ENCODE results near the gene IQCF5. TPM values are rescaled to one million over a fixed set of nuclear protein-coding genes. Genes with fewer than 3 reads are reported as not detected.

Gene IQCF5
- polyA plus RNA-seq, 1 of the 3 experiments (the other 2 are of a cell fraction) = not detected

DNA sequence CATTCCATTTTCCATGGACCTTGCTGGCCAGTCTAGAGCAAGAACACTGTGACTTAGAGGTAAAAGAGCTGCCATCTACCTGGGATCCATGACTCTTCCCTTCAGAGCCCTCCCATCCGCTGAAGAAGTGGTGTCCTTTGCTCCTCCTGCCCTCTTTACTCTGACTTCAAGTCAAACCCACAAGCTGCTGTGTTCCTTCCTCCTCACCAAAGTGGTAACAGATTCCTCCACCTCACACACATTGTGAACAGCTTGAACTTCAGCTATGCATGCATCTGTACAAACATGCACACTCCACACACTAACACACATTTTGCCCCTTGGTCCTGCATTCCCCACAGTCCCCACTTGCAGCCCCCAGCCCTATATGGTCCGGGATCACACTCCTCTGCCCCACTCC lies 990 bp downstream of the IQCF5 start:
- H3K27ac ChIP-seq (ENCODE audit: low read depth in 2 of 2, low read length in 1 of 2) = no peak overlapping the region
- H3K36me3 ChIP-seq (replicated peaks in 1 of 2; ENCODE audit: control insufficient read depth in 1 of 2, insufficient read depth in 2 of 2, low read length in 1 of 2) = no peaks in the 10 kb centered on the region
- no peak overlapping the region for H3K9ac ChIP-seq
- H3K27me3 ChIP-seq (ENCODE audit: insufficient read depth) = no peaks in the 10 kb centered on the region
- ChIA-PET CTCF (interaction anchor here (0.8 to 1.3 kb wide), 2 partner anchors 9 to 37 kb away, joined by 3 to 4 read pairs; no protein-coding TSS in a partner anchor), POLR2A (no interaction called here)
- H3K4me3 ChIP-seq (ENCODE audit: low read depth in 2 of 2, low read length in 1 of 2) = no peak overlapping the region
- TF ChIP-seq ELF1 (IDR thresholded peaks at IDR 0.05) (no peak), EZH2phosphoT487 (IDR thresholded peaks at IDR 0.05; ENCODE audit: borderline replicate concordance, low read depth) (no peak), RFX5 (IDR thresholded peaks at IDR 0.05; ENCODE audit: low read length) (no peak), YY1 (IDR thresholded peaks at IDR 0.05; ENCODE audit: low read depth) (no peak), JUND (IDR thresholded peaks at IDR 0.05) (no peak), SMC3 (IDR thresholded peaks at IDR 0.05; ENCODE audit: low read depth, low read length) (no peak), POLR2AphosphoS5 (IDR thresholded peaks at IDR 0.05; ENCODE audit: low read depth, low read length) (no peak)
- TF ChIP-seq, protein P1, sequence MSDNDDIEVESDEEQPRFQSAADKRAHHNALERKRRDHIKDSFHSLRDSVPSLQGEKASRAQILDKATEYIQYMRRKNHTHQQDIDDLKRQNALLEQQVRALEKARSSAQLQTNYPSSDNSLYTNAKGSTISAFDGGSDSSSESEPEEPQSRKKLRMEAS (IDR thresholded peaks at IDR 0.05; ENCODE audit: low read depth) = no peak
- TF ChIP-seq, protein P2, sequence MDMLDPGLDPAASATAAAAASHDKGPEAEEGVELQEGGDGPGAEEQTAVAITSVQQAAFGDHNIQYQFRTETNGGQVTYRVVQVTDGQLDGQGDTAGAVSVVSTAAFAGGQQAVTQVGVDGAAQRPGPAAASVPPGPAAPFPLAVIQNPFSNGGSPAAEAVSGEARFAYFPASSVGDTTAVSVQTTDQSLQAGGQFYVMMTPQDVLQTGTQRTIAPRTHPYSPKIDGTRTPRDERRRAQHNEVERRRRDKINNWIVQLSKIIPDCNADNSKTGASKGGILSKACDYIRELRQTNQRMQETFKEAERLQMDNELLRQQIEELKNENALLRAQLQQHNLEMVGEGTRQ (IDR thresholded peaks at IDR 0.05; ENCODE audit: borderline replicate concordance, low read depth, low read length) = no peak
- TF ChIP-seq, protein P3, sequence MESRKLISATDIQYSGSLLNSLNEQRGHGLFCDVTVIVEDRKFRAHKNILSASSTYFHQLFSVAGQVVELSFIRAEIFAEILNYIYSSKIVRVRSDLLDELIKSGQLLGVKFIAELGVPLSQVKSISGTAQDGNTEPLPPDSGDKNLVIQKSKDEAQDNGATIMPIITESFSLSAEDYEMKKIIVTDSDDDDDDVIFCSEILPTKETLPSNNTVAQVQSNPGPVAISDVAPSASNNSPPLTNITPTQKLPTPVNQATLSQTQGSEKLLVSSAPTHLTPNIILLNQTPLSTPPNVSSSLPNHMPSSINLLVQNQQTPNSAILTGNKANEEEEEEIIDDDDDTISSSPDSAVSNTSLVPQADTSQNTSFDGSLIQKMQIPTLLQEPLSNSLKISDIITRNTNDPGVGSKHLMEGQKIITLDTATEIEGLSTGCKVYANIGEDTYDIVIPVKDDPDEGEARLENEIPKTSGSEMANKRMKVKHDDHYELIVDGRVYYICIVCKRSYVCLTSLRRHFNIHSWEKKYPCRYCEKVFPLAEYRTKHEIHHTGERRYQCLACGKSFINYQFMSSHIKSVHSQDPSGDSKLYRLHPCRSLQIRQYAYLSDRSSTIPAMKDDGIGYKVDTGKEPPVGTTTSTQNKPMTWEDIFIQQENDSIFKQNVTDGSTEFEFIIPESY (IDR thresholded peaks at IDR 0.05; ENCODE audit: borderline replicate concordance, low read depth) = no peak
- TF ChIP-seq, protein P4, sequence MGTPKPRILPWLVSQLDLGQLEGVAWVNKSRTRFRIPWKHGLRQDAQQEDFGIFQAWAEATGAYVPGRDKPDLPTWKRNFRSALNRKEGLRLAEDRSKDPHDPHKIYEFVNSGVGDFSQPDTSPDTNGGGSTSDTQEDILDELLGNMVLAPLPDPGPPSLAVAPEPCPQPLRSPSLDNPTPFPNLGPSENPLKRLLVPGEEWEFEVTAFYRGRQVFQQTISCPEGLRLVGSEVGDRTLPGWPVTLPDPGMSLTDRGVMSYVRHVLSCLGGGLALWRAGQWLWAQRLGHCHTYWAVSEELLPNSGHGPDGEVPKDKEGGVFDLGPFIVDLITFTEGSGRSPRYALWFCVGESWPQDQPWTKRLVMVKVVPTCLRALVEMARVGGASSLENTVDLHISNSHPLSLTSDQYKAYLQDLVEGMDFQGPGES (IDR thresholded peaks at IDR 0.05; ENCODE audit: low read depth, low read length) = no peak
- TF ChIP-seq, protein P5, sequence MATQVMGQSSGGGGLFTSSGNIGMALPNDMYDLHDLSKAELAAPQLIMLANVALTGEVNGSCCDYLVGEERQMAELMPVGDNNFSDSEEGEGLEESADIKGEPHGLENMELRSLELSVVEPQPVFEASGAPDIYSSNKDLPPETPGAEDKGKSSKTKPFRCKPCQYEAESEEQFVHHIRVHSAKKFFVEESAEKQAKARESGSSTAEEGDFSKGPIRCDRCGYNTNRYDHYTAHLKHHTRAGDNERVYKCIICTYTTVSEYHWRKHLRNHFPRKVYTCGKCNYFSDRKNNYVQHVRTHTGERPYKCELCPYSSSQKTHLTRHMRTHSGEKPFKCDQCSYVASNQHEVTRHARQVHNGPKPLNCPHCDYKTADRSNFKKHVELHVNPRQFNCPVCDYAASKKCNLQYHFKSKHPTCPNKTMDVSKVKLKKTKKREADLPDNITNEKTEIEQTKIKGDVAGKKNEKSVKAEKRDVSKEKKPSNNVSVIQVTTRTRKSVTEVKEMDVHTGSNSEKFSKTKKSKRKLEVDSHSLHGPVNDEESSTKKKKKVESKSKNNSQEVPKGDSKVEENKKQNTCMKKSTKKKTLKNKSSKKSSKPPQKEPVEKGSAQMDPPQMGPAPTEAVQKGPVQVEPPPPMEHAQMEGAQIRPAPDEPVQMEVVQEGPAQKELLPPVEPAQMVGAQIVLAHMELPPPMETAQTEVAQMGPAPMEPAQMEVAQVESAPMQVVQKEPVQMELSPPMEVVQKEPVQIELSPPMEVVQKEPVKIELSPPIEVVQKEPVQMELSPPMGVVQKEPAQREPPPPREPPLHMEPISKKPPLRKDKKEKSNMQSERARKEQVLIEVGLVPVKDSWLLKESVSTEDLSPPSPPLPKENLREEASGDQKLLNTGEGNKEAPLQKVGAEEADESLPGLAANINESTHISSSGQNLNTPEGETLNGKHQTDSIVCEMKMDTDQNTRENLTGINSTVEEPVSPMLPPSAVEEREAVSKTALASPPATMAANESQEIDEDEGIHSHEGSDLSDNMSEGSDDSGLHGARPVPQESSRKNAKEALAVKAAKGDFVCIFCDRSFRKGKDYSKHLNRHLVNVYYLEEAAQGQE (IDR thresholded peaks at IDR 0.05; ENCODE audit: low read depth, low read length) = no peak
- H3K9me2 ChIP-seq = no peaks in the 10 kb centered on the region
- no peaks in the 10 kb centered on the region for H3K4me1 ChIP-seq (ENCODE audit: control insufficient read depth in 1 of 2, insufficient read depth in 2 of 2, low read depth in 1 of 2, low read length in 1 of 2)
- 23% methylated on average over 2 of the region's 2 CpGs for WGBS (ENCODE audit: low lambda C conversion rate)
- no peak overlapping the region for H3K4me2 ChIP-seq
- H3K9me3 ChIP-seq = no peaks in the 10 kb centered on the region
- H2AFZ ChIP-seq (ENCODE audit: low read depth) = no peak overlapping the region
- DNase-seq = no peak
- no peaks in the 10 kb centered on the region for H3K79me2 ChIP-seq (ENCODE audit: insufficient read depth)
- H3F3A ChIP-seq (replicated peaks; ENCODE audit: insufficient read depth) = no peaks in the 10 kb centered on the region
- H4K20me1 ChIP-seq (ENCODE audit: insufficient read depth) = no peaks in the 10 kb centered on the region
